ENCODE data around the gene CHN2.

The CHN2 gene

DNA sequence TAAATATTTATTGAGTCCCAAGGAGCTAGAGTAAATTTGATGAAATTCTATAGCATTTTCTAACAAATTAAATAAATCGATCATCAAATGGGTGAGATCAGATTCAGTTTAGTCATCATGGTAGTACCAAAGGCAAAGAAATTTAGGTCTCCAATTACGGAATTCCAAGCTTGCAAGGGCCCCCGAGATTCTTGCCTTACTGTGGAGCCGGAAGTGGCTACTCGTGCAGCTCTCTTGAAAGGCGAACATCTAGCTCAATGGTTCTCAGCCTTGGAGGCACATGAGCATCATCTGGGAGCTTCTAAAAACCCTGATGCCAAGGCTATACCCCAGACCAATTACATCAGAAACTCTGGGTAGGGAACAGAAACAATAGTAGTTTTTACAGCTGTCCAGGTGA lies 251.2 kb downstream of the CHN2 start:
- no peak for DNase-seq

DNA sequence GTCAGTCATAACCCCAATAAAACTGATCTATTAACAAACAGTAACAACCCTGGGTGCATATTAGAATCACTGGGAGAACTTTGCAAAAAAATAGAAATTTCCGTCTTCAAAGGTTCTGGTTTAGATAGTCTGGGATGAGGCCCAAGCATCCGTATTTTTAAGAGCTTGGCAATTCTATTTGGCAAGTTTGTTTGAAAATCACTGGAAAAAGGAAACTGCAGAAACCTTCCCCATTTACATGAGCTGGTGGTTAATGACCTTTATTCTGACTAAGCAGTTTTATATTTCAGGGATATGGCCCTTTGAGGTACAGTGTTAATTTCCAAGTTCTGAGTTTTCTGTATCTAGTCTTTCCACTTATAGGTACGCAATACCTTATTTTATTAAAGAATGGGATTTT lies 253.3 kb downstream of the CHN2 start:
- no peak for DNase-seq

DNA sequence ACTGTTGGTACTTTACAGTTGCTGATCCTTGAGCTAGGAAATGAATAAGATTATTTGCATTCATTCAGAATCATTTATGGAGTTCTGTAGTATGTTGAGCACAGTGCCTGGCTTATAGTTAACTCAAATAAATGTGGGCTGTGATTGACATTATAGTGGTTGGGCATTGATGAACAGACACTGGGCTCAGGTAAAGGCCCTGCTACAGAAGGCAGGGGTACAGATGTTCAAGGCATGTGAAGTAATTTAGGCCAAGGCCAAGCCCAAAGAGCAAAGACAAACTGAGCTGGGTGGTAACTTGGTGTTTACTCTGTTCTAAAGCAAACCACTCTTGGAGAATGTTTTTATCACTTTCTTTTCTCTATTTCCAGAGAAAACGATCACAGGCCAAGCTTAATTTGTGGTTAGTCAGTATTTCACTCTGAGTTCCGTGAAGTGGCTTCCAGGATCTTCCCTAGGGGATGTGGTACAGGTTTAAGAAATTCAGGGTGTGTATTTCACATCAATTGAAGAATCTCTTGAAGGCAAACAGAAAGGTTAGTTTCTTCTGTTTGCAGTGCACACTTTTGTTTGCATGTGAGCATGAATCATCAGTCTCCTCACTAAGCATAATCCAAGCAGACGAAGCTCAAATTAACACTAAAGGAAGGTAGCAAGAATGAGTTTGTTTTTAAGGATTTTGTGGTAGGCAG lies 255.1 kb downstream of the CHN2 start:
- DNase-seq, result no peak

DNA sequence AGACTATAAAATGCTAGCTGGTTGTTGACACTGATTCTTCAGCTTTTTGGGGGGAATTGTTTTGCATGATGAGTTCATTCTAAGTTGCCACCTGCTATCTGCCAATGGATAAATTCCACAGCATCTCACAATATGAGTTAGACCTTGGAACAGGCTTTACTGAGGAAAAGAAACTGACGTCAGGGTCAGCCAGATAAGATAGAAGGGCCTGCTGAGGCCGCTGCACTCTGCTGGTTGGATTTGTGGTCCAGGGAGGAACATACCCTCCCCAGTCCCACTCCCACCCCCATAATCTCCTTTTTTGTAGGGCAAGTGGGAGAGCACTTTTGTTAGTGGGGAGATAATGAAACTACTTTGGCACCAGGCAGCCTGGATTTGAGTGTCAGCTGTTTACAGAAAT lies 258.4 kb downstream of the CHN2 start:
- no peak for DNase-seq

DNA sequence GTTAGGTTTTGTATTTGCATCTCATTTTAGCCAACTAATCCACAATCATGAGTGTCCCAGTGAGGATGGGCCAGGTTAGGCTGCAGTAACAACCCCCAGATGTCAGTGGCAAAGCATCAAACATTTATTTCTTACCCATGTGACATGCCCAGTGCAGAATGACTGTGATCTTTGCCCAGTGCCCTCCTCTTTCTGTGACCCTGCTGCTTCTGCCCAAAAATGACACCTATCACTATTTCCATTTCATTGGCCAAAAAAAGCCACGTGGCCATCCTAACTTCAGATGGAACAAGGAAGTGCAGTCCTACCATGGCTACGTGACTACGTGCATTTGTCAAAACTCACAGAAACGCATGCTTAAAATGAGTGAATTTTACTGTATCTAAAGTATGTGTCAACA lies 259.9 kb downstream of the CHN2 start:
- no peak for DNase-seq

DNA sequence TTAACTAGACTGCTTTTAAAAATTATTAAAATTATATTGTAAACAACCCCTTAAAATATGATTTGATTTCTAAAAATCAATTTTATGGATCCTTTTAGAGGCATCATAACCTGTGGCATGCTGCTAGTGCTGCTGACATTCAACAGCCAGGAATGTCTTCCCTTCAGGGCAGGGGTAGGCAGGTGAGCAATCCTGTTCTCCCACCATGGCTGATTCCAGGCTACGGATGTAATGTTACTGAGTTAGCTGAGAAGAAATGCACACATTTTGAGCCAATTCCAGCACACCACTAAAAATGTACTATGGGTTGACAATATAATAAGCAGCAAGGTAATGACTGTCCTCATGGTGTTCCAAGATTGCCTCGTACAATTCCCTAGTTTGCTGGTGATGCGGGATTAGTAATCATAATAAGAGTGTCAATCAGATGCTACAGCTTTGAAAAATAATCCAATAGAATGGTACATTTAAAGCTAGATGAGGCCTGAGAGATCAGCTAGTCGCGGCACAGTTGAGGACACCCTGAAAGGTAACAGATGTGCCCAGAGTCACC lies 260.4 kb downstream of the CHN2 start:
- no peak for DNase-seq

DNA sequence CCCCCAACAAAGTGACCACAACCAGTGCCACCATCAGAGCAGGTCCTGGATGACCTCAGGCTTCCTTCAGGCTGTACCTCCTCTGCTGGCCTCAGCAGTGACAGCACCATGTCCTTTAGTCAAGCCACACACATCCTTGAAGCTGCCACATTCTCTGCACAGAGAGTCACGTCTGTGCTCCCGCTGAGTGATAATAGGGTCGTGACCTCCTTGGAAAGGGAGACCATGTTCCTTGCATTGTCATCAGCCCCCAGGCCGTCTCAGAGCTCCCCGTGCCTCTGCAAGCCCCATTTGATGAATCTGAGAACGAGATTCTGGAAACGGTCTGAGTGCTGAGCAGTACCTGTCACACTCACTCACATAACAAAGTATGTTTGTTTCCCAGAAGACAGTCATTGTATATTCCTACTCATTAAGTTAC lies 262.6 kb downstream of the CHN2 start:
- no peak for DNase-seq

DNA sequence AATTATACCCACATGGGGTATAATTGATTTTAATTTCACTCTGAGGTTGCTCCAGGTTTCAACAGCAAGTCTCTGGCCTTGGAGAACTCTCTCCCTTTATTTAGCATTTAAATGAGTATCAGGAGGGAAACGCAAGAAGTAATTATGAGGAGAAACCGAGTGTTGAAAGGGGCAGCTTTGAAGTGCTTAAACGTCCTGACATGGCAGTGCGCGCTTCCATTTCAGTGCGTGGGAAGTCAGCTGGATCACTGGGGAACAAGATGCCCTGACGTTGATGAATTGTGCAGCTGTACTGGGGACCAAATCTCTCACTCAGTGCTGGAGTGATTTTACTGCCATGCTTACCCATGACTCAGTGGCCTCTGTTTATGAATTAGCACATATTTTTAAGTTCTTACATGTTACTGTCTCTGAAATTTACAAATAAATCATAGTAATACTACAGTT lies 263.0 kb downstream of the CHN2 start:
- no peak for DNase-seq

DNA sequence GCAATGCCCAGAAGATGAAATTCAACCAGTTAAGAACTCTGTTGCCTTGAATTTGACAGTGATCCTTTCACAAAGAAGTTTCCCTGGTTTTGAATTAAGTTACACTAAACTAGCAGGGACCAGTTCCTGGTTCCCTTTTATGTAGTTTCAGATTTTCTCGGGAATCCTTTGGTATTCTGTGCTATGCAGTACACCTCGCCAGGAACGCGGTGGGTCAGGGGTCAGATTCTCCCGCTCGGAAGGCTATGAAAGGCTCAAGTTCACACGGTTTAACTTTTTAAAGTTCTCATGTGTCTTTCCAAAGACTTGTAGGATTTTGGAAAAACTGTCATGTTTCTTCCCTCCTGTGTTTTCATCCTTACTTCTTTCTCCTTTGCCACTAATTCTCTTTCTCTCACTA lies 264.4 kb downstream of the CHN2 start:
- DNase-seq, result no peak

DNA sequence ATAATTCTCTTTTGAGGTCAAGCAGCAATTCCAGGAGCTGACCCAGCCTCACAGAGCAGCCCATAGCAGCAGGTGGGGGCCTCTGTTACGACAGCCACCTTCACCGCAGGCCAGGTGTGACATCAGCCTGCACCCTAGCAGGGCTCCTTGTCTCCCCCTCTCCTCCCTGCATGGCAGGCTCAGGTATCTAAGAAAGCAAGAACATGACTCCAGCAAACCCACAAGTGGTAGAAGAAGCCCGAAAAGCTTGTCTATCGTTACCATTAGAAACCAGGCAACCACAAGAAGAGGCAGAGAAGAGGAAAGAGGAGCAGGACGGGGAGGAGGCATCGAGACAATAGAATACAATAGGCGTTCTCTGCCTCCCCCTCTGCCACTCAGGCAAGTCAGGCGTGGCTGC lies 265.0 kb downstream of the CHN2 start:
- no peak for DNase-seq

DNA sequence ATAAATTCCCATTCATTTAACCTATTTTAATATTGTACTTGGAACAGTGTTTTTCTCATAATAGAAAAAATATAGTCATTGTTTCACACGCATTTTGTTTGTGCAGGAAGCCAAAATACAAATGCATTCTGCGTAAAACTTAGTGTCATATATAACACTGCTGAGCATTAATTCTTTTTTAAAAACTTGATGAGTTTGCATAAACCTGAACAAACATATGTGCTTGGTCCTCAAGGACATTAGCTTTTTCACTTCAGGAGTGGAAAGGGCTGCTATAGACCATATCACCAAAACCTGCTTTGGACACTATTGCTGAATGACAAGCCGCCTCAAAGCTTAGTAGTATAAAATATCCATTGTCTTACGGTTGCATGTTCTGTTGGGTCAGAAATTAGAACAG lies 267.4 kb downstream of the CHN2 start:
- DNase-seq, result no peak

DNA sequence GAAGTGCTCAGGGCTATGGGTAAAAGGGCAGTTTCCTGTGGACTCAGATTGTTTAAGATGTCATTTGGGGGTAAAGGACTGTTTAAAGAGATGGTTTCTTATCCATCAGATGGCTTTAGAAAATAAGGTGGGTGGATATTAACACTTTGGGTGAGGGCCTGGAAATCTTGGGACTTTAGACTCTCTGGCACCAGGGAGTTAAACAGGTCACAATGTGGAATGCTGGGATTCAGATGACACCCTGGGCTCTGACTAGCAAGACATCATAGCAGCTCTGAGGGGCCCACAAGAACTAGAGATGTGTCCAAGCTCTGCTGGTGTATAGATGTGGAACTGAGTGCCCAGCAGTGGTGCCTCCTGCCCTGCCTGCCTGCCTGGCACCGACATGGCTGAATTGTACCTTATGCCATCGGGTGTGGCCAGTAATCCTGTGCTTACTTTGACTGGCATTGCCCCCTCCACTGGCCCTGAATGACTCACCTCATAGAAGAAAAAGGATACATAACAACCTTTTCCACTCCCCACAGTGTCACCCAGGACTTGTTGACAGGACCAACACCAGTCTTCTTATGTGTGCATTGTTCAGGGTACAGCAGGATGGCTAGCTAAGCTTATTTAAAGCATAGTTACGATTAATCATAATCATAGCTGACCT lies 269.1 kb downstream of the CHN2 start:
- no peak for DNase-seq

DNA sequence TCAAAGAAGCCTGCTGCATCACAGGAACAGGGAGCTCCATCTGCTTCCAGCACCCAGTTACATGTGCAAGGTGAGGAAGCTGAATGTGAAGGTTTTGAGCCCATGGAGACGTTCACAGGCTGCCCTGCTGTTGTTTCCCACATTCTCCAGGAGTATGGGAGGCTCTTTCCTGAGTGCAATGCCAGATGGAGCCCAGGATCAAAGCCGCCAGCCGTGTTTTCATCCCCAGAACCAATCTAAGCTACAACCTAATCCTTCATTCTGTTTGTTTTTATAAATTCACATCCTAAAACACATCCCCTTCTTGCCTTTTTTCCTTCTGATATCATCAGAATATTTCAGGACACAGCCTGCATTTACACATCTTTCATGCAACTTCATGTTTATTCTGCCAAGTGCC lies 270.2 kb downstream of the CHN2 start:
- no peak for DNase-seq

DNA sequence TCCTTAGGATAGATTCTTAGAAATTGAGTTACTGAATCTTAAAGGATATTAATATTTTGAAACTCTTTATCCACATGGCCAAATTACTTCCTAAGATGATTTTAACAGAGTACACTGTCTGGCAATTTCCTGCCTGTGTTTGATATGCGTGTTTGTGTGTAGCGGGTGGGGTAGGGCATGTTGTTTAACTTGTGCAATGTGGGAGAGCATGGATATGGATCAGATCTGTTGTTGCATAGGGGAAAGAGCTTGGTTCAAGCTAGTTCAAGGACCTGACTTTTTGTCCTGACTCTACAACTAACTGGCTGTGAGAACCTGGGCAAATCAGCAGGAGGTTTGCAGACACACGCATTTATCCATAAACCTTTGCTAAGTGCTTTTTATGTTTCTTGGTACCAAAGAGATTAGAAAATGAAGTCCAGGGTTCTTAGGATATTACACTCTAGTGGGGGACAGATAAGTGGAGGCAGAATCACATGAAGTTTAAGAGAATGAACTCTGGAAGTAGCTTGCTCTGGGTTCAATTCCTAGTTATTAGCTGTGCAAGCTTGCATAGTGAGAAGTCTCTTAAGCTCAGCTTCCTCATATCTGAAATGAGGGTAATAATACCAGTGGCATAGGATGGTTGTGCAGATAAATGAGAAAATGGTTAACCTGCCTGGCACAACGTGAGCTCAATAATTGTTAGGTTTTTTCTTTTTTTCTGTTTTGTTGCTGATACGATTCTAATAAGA lies 272.8 kb downstream of the CHN2 start:
- no peak for DNase-seq

DNA sequence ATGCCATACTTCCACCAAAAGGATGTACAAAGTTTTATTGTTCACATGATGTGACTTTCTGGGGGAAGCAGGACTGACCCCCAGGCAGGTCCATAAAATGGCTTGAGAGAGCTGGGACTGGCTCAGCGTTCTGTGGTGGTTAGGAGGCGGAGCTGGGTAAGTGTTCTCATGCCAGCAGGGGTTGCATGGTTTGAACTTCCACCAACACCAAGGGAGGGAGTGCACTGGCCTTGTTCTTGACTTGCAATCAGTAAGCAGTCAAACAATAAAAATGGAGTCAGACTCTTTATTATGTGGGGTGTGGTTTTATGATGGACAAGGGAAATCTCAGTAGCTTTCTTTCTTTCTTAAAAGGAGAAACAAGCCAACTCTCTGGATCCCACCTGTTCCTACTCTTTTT lies 273.6 kb downstream of the CHN2 start:
- DNase-seq, result no peak

DNA sequence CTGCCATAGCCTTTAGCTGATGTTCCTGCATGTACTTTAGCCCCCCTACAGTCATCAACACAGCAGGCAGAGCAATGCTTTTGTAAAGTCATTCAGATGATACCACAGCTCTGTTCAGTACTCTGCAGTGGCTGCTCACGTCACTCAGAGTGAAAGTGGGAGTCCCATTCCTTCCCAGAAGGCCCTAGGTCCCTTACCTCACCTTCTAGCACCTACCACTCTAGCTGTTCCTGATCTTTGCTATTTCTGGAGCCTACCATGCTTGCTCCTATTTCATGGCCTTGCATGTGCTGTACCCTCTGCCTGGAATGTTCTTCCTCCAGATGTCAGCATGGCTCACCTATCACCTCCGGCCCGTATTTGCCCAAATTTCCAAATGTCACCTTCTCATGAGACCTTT lies 274.7 kb downstream of the CHN2 start:
- no peak for DNase-seq

DNA sequence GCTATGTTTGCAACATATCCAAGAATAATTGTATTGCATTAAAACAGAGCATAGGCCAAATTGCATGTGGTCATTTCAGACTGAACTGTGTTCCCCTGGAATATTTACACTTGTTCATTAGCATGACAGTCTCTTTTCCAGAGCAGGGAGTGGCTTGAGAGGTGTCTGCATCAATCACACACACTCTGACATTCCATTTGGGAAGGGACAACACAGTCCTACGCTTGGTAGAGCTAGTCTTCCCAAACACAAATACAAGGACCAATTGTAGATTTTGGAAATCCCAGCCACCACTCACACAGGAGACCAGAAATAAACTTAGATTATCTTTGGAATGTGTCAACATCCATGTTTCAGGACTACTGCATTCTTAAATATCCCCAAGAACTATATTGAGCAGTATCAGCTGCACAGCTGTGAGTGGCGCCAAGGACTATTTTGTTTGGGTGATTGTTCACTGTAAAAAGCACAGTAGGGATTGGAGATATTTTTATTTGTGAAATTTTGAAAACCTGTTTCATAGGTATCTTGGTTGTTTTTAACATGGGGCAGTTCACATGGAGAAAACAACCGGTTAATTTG lies 275.5 kb downstream of the CHN2 start:
- no peak for DNase-seq

DNA sequence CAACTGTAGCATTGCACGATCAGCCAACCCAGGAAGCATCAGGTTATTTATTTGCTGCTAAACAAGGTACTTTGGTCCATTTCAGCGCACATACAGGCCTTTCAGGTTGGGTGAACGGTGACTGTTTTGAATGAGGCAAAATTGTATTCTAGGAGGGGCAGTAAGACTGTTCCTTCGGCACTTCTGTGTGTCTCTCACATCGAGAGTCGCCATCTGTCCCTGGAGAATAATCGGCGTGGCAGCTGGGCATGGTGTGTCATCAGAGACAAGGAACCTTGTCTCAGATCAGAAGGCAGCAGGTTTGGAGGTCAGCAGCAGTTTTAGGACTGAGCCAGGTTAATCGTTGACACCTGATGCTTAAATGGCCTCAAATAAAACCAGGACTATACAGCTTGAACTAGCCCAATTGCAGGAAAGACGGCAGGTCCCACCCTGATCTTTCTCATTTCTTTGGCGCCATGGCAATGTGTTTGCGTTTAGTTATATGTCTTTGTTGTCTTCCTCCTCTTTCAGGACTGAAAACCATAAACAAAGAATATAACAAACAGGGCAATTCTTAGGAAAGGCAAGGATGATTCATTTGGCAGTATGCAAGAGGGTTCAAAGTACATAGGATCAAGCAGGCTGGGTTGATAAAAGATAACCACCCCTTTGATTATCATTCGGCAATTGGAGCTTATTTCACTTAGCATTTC lies 277.0 kb downstream of the CHN2 start:
- DNase-seq, result no peak

DNA sequence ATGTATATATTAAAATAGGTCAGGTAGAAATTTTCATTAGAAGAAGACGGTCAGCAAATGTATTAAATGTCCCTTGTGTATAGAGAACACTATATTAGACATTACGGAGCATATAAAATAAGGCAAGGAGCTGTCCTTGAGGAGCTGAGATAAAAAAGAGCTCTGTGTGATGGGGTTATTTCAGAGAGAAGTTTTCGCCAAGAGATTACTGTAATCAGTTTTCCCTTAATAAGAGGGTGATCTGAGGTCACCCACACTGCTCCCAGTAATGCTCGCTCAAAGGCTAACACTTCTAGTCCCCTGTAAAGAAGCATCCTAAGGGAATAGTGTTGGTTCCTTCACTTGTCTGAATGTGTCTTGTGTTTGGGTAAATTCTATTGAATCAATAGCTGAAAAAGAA lies 282.3 kb downstream of the CHN2 start:
- no peak for DNase-seq

DNA sequence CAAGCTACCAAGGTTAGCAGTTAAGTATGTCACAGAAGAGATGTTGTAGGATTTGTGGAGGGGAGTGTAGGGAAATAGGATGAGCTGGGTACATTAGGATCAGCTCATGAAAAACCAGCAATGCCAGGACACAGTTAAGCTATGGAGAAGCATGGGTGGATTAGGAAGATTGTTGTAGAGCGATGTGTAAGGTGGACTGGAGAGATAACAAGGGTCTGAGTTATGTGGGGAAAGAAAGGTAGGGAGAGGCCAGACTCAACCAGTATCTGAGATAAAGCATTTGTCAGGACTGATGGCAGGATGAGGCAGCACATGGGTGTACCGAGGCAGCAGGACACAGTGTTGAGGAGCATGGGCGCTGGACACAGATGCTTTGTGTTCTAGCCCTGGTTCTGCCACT lies 283.7 kb downstream of the CHN2 start:
- no peak for DNase-seq

DNA sequence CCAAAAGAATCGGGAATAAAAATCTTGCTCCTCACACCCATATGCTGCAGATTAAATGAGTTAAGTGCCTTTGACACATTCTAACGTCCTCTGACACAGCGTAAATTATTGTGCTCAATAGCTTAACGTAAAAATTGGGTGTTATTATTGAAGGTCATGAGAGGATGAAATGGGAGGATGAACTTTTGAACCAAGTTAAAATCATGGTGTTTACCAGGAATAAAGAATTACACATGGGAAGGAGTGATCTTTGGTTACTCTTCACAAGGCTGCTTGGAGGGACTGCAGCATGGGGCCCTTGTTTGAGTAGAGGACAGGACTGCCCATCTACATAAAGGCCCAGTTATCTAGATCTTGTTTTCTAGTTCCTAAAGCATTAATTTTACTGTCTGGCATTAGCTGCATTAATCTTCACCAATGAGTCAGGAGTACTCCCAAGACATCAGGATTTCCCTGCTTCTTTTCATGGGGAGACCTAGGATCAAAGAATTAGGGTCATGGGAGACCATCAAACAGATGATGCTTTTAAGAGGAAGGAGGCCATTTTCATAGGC lies 284.2 kb downstream of the CHN2 start:
- no peak for DNase-seq

All from activated CD4-positive, alpha-beta T cell treated with anti-CD3 and anti-CD28 coated beads for 4 hours (primary cell).